Measurements from ENCODE around the gene NPR2.

NPR2 gene

GRCh38 chr9:35753466-35753865 is 37.9 kb upstream of the NPR2 start:
- TF ChIP-seq ISL1 (CRISPR knock-in tag; IDR thresholded peaks at IDR 0.05) (no peak), ZFP3 (CRISPR knock-in tag; IDR thresholded peaks at IDR 0.05) (no peak), GLIS3 (CRISPR knock-in tag; IDR thresholded peaks at IDR 0.05) (no peak), ARNTL (CRISPR knock-in tag; IDR thresholded peaks at IDR 0.05; ENCODE audit: borderline replicate concordance, low read depth) (no peak), TCF4 (CRISPR knock-in tag; IDR thresholded peaks at IDR 0.05; ENCODE audit: borderline replicate concordance) (no peak), TSHZ2 (CRISPR knock-in tag; IDR thresholded peaks at IDR 0.05) (no peak), ZNF565 (CRISPR knock-in tag; conservative IDR thresholded peaks at IDR 0.05; ENCODE audit: low read depth) (no peak), PATZ1 (CRISPR knock-in tag; IDR thresholded peaks at IDR 0.05; ENCODE audit: borderline replicate concordance) (no peak), ZNF70 (CRISPR knock-in tag; IDR thresholded peaks at IDR 0.05) (no peak), ZC3H10 (CRISPR knock-in tag; IDR thresholded peaks at IDR 0.05) (no peak), CSRNP3 (CRISPR knock-in tag; IDR thresholded peaks at IDR 0.05) (no peak), BACH2 (CRISPR knock-in tag; IDR thresholded peaks at IDR 0.05; ENCODE audit: borderline replicate concordance) (no peak), SNAI2 (CRISPR knock-in tag; IDR thresholded peaks at IDR 0.05) (no peak), OSR1 (CRISPR knock-in tag; IDR thresholded peaks at IDR 0.05) (no peak)
- ATAC-seq, result no peak

GRCh38 chr9:35754264-35754663 is 37.1 kb upstream of the NPR2 start, which contains the start of gene MSMP:
Gene MSMP (minus strand): TSS chr9:35754276. CDS start chr9:35754129, 147 bp downstream.
- no peak for ATAC-seq
- no peak for TF ChIP-seq PPARA (CRISPR knock-in tag; IDR thresholded peaks at IDR 0.05; ENCODE audit: borderline replicate concordance)
- TF ChIP-seq TSHZ2 (CRISPR knock-in tag; IDR thresholded peaks at IDR 0.05), result no peak
- no peak for TF ChIP-seq ZNF565 (CRISPR knock-in tag; conservative IDR thresholded peaks at IDR 0.05; ENCODE audit: low read depth)
- no peak for TF ChIP-seq BACH2 (CRISPR knock-in tag; IDR thresholded peaks at IDR 0.05; ENCODE audit: borderline replicate concordance)
- no peak for TF ChIP-seq ZFP30 (CRISPR knock-in tag; IDR thresholded peaks at IDR 0.05)
- TF ChIP-seq ESRRG (CRISPR knock-in tag; IDR thresholded peaks at IDR 0.05), result no peak
- no peak for TF ChIP-seq ZC3H10 (CRISPR knock-in tag; IDR thresholded peaks at IDR 0.05)
- no peak for TF ChIP-seq TCF4 (CRISPR knock-in tag; IDR thresholded peaks at IDR 0.05; ENCODE audit: borderline replicate concordance)
- no peak for TF ChIP-seq SNAI2 (CRISPR knock-in tag; IDR thresholded peaks at IDR 0.05)
- TF ChIP-seq CSDC2 (CRISPR knock-in tag; IDR thresholded peaks at IDR 0.05), result no peak
- no peak for TF ChIP-seq CREB5 (CRISPR knock-in tag; IDR thresholded peaks at IDR 0.05; ENCODE audit: low read depth)
- TF ChIP-seq TOX (CRISPR knock-in tag; IDR thresholded peaks at IDR 0.05; ENCODE audit: borderline replicate concordance), result no peak
- no peak for TF ChIP-seq ARNTL (CRISPR knock-in tag; IDR thresholded peaks at IDR 0.05; ENCODE audit: borderline replicate concordance, low read depth)
- TF ChIP-seq POU6F1 (CRISPR knock-in tag; IDR thresholded peaks at IDR 0.05; ENCODE audit: borderline replicate concordance, low read depth), result no peak
- no peak for TF ChIP-seq RARB (CRISPR knock-in tag; IDR thresholded peaks at IDR 0.05)
- no peak for TF ChIP-seq OSR1 (CRISPR knock-in tag; IDR thresholded peaks at IDR 0.05)
